ENCODE data around the gene ARID3B.

DNA sequence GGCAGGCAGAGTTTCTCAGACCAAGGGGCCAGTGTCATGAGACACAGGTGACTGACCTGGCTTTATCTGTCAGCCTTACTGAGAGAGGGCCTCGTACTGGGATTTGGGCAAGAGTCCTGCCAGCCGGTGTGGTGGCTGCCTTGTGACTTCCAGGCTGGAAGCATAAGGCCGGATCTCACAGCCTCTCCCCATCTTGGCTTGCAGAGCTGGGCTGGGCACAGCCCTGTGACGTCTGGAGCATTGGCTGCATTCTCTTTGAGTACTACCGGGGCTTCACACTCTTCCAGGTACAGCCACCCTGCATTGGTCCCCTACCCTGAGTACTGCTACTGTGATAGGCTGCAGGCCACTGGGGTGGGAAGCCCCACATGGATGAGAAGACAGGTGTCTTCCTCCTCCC is 86.7 kb downstream of the ARID3B start:
- TF ChIP-seq, protein P1, sequence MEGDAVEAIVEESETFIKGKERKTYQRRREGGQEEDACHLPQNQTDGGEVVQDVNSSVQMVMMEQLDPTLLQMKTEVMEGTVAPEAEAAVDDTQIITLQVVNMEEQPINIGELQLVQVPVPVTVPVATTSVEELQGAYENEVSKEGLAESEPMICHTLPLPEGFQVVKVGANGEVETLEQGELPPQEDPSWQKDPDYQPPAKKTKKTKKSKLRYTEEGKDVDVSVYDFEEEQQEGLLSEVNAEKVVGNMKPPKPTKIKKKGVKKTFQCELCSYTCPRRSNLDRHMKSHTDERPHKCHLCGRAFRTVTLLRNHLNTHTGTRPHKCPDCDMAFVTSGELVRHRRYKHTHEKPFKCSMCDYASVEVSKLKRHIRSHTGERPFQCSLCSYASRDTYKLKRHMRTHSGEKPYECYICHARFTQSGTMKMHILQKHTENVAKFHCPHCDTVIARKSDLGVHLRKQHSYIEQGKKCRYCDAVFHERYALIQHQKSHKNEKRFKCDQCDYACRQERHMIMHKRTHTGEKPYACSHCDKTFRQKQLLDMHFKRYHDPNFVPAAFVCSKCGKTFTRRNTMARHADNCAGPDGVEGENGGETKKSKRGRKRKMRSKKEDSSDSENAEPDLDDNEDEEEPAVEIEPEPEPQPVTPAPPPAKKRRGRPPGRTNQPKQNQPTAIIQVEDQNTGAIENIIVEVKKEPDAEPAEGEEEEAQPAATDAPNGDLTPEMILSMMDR (IDR thresholded peaks at IDR 0.05) = no peak
- TF ChIP-seq POLR2A (IDR thresholded peaks at IDR 0.05) = no peak

All from testis (tissue), 2 donors.